Neuron (in vitro differentiated cells): ENCODE measurements around the gene ZNF664.
"Not testable (repeated sequence)": the region's sequence is repeated elsewhere in the genome, so short reads cannot be mapped to it uniquely, and the experiment has no call there.

Experiments
- H2AFZ ChIP-seq: one replicate; pipeline ENCODE4 v1.6.1; 2013; ENCODE audit warnings: low read depth, mild to moderate bottlenecking, inconsistent platforms, low read length, moderate library complexity
- H3K27me3 ChIP-seq: one replicate; pipeline ENCODE4 v1.6.1; 2013; ENCODE audit warnings: low read length; ENCODE audit not compliant: insufficient read depth
- H3K36me3 ChIP-seq: one replicate; pipeline ENCODE4 v1.6.1; 2013; ENCODE audit warnings: low read length; ENCODE audit not compliant: insufficient read depth
- H3K4me1 ChIP-seq: one replicate; pipeline ENCODE4 v1.6.1; 2013; ENCODE audit warnings: low read length; ENCODE audit not compliant: insufficient read depth
- H3K4me3 ChIP-seq: 2 replicates; pipeline ENCODE4 v1.5.1; 2013; ENCODE audit warnings: mild to moderate bottlenecking, low read length, moderate library complexity
- H3K9me3 ChIP-seq: one replicate; pipeline ENCODE4 v1.6.1; 2013; ENCODE audit warnings: low read length

ZNF664 gene

GRCh38 chr12:123945287-123946151, 27.5 kb upstream of the ZNF664 start:
- H3K4me1 ChIP-seq: peaks cover 35% of the 10 kb centered on the region
- H3K27me3 ChIP-seq: no peaks in the 10 kb centered on the region
- peaks cover 33% of the 10 kb centered on the region for H3K36me3 ChIP-seq
- no peak overlapping the region for H3K4me3 ChIP-seq
- H3K9me3 ChIP-seq: peaks cover 12% of the 10 kb centered on the region
- H2AFZ ChIP-seq: no peak overlapping the region

- H3K4me3 ChIP-seq: no peak overlapping the region
- H3K27me3 ChIP-seq: no peaks in the 10 kb centered on the region
- peaks cover 12% of the 10 kb centered on the region for H3K9me3 ChIP-seq
- H2AFZ ChIP-seq: no peak overlapping the region
- H3K36me3 ChIP-seq: peaks cover 30% of the 10 kb centered on the region
- peaks cover 40% of the 10 kb centered on the region for H3K4me1 ChIP-seq
Observed at GRCh38 chr12:123946152-123946515, 26.9 kb upstream of the ZNF664 start.

DNA sequence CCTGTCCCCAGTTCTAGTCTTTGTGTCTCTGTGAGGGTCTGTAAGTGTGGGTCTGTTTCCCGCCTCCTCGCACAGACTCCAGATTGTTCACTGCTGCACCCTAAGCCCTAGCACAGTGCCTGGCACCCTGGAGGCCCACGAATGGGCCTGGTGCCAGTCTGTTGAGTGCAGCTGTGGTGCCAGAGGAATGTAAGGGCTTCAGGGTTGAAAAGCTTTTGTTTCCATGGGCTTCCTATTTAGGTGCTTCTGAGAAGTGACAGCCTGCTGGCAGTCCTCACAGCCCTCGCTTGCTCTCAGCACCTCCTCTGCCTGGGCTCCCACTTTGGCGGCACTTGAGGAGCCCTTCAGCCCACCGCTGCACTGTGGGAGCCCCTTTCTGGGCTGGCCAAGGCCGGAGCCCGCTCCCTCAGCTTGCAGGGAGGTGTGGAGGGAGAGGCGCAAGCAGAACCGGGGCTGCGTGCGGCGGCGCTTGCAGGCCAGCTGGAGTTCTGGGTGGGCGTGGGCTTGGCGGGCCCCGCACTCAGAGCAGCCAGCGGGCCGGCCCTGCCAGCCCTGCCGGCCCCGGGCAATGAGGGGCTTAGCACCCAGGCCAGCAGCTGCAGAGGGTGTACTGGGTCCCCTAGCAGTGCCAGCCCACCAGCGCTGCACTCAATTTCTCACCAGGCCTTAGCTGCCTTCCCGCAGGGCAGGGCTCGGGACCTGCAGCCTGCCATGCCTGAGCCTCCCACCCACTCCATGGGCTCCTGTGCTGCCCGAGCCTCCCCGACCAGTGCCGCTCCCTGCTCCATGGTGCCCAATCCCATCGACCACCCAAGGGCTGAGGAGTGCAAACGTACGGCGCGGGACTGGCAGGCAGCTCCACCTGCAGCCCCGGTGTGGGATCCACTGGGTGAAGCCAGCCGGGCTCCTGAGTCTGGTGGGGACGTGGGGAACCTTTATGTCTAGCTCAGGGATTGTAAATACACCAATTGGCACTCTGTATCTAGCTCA, 26.2 kb upstream of the ZNF664 start:
- not testable (repeated sequence) for H3K9me3 ChIP-seq, H3K27me3 ChIP-seq, H2AFZ ChIP-seq, H3K4me3 ChIP-seq
- peaks cover 46% of the 10 kb centered on the region for H3K4me1 ChIP-seq
- peaks cover 24% of the 10 kb centered on the region for H3K36me3 ChIP-seq

GRCh38 chr12:123947531-123947930, 25.5 kb upstream of the ZNF664 start:
- not testable (repeated sequence) for H3K27me3 ChIP-seq, H3K4me3 ChIP-seq, H2AFZ ChIP-seq, H3K9me3 ChIP-seq
- peaks cover 16% of the 10 kb centered on the region for H3K36me3 ChIP-seq
- H3K4me1 ChIP-seq: peaks cover 51% of the 10 kb centered on the region

- Histone ChIP-seq H3K4me1 (peaks cover 51% of the 10 kb centered on the region), H2AFZ (no peak overlapping the region), H3K27me3 (no peaks in the 10 kb centered on the region), H3K9me3 (no peaks in the 10 kb centered on the region), H3K36me3 (peaks cover 13% of the 10 kb centered on the region), H3K4me3 (no peak overlapping the region)
Observed at GRCh38 chr12:123948401-123948795, 24.6 kb upstream of the ZNF664 start.

DNA sequence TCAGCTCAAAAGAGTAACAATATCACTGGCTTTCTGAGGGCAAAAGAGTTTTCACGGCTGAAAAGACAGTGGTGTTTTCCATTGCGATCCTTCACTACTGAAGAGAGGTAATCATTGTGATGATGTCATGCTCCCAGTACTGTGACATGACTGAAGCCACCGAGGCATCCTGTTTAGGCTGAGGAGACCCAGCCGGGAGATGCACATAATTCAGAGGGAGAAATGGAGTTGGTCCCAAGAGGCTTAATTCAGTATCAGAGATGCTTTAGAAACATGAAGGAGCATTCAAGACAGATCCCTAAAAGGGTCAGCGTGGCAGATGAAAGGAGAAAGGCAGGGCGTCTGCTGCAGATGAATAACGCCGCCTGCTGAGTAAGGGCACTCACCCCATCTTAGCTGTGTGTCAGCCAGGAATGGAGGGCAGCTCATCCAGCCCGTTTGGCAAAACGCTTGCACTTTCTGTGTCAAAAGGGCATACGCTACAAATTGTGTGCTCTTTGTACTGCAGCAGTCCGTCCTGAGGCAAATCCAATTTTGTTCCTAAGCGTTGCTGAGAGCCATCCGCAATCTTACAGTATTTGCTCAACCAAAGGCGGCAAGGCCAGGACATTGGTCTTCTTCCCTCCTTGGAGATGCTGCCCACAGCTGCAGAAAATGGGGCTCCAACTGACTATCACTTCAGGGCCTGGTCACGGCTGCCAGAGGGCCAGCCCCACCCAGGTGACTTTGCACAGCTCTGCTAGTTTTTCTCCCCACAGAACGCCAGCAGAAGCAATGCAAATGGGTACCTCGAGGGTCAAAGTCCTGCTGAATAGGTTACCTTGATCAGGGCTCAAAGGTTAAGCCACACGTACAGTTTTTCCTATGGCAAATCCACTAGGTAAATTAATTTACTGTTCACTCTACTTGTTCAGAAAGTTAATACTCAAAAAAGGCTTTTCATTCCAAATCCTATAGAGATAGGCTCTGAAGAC, 23.9 kb upstream of the ZNF664 start:
- Histone ChIP-seq H3K4me3 (no peak overlapping the region), H3K36me3 (peaks cover 13% of the 10 kb centered on the region), H3K9me3 (no peaks in the 10 kb centered on the region), H3K4me1 (peaks cover 51% of the 10 kb centered on the region), H2AFZ (no peak overlapping the region), H3K27me3 (no peaks in the 10 kb centered on the region)

GRCh38 chr12:123949770-123950165, 23.2 kb upstream of the ZNF664 start:
- Histone ChIP-seq H3K9me3 (no peaks in the 10 kb centered on the region), H3K36me3 (peaks cover 7% of the 10 kb centered on the region), H2AFZ (no peak overlapping the region), H3K4me1 (peaks cover 47% of the 10 kb centered on the region), H3K4me3 (no peak overlapping the region), H3K27me3 (no peaks in the 10 kb centered on the region)

DNA sequence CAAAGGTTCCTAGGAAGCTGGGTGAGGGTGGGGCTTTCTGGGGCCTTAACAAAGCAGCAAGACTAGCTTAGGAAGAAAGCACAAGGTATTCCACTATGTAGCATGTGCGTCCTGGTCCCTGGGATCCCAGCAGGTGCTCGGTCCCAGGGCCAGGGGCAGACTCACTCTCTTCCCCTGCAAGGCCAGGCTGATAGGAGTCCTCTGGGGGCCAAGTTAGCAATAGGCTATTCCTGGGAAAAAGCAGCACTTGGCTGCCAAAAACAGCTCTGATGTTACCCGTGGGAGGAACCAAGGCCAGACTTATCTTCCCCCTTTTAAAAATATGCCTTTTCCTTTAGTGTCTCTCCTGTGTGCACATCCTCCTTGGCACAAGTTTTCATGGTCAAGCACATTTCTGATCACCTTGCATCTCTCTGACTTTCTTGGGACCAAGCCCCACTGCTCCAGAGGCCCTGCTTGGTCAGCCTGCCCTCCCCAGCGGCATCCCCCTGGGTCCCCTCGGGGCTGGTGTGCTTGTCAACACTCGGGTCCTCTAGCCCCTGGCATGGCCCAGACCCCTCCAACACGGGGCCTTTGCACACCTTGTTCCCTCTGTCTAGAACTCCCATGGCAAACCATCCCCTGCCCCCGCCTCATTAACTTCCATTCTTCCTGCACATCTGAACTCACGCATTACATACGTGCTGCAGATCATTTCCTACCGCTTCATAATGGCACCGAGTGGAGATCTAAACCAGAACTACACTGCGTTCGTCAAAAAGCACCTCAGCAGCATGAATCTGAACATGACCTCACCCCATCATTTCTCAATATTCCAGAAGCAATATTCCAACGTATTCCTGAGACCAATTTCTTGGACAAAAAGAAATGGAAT, 22.3 kb upstream of the ZNF664 start:
- Histone ChIP-seq H3K4me3 (no peak overlapping the region), H2AFZ (no peak overlapping the region), H3K27me3 (no peaks in the 10 kb centered on the region), H3K36me3 (no peaks in the 10 kb centered on the region), H3K9me3 (no peaks in the 10 kb centered on the region), H3K4me1 (peaks cover 42% of the 10 kb centered on the region)

- H3K4me1 ChIP-seq: peaks cover 42% of the 10 kb centered on the region
- no peak overlapping the region for H2AFZ ChIP-seq
- H3K36me3 ChIP-seq: no peaks in the 10 kb centered on the region
- no peaks in the 10 kb centered on the region for H3K27me3 ChIP-seq
- H3K4me3 ChIP-seq: no peak overlapping the region
- no peaks in the 10 kb centered on the region for H3K9me3 ChIP-seq
Observed at GRCh38 chr12:123951467-123951866, 21.5 kb upstream of the ZNF664 start.

DNA sequence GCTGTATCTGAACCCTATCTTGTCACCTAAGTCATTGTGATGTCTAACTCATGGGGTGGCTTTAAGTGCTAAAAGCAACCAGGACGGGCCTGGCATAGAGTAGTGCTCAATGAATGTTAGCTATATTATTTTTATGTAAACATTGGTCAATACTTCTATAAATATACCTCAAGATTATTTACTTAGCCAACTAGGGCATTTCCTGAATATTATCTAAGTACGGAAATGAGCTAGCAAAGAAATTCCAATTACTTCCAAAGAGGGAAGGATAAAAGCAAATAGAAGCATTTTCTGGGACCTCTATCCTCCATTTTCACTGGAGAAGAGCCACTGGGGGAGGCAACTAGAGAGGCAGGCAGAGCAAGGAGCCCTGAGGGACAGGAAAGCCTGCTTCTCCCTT, 21.0 kb upstream of the ZNF664 start:
- H3K4me1 ChIP-seq: peaks cover 42% of the 10 kb centered on the region
- no peak overlapping the region for H2AFZ ChIP-seq
- H3K27me3 ChIP-seq: no peaks in the 10 kb centered on the region
- no peaks in the 10 kb centered on the region for H3K36me3 ChIP-seq
- H3K4me3 ChIP-seq: no peak overlapping the region
- no peaks in the 10 kb centered on the region for H3K9me3 ChIP-seq

GRCh38 chr12:123954647-123955350, 18.2 kb upstream of the ZNF664 start:
- peaks cover 23% of the 10 kb centered on the region for H3K4me1 ChIP-seq
- H2AFZ ChIP-seq: no peak overlapping the region
- H3K27me3 ChIP-seq: no peaks in the 10 kb centered on the region
- H3K9me3 ChIP-seq: no peaks in the 10 kb centered on the region
- no peaks in the 10 kb centered on the region for H3K36me3 ChIP-seq
- H3K4me3 ChIP-seq: no peak overlapping the region
